ENCODE measurements around the gene RASSF7. TPM values are rescaled to one million over a fixed set of nuclear protein-coding genes. Genes with fewer than 3 reads are reported as not detected.
A peak's percentile ranks its signal among the peaks of the same experiment; 100 is the strongest.

The RASSF7 gene
- total and polyA plus RNA-seq, 10 of the 15 experiments (the other 5 are each of a cell fraction or from before 2014, with no cell fraction given), result 0.39 to 29.7 (median 13.2) TPM

GRCh38 chr11:561148-562003 is 606 bp downstream of the RASSF7 start (continued):
- TF ChIP-seq USF1 (IDR thresholded peaks at IDR 0.05; ENCODE audit: borderline replicate concordance, extremely low read length, insufficient read depth, low read depth, low read length) (no peak), ZNF687 (IDR thresholded peaks at IDR 0.05) (0 out of 2 replicates have a peak, but pooled peaks have one; percentile 30), KAT2A (conservative IDR thresholded peaks at IDR 0.05; ENCODE audit: control insufficient read depth, low read depth, low read length) (no peak), MTA2 (IDR thresholded peaks at IDR 0.05; ENCODE audit: low read depth) (no peak), EGR1 (IDR thresholded peaks at IDR 0.05; ENCODE audit: borderline replicate concordance in 1 of 2, low read depth in 2 of 2, low read length in 2 of 2) (0 out of 3 replicates have a peak, but pooled peaks of 1 of the 2 experiments have one; percentile 78), CTCF (IDR thresholded peaks at IDR 0.05 in 2 of 3, conservative IDR thresholded peaks at IDR 0.05 in 1 of 3; ENCODE audit: control insufficient read depth in 2 of 3, extremely low read depth in 1 of 3, insufficient read depth in 1 of 3, low read depth in 3 of 3, low read length in 3 of 3) (no peak), JUND (IDR thresholded peaks at IDR 0.05; ENCODE audit: low read depth, low read length) (no peak), PKNOX1 (IDR thresholded peaks at IDR 0.05) (no peak), YBX1 (IDR thresholded peaks at IDR 0.05) (no peak), PAX8 (IDR thresholded peaks at IDR 0.05) (no peak), MEF2A (IDR thresholded peaks at IDR 0.05; ENCODE audit: insufficient read depth, low read depth, low read length) (no peak), PAX5 (IDR thresholded peaks at IDR 0.05; ENCODE audit: borderline replicate concordance, low read depth, low read length) (0 out of 2 replicates have a peak, but pooled peaks have one; percentile 18), STAT3 (IDR thresholded peaks at IDR 0.05; ENCODE audit: low read depth, low read length) (no peak), IRF3 (IDR thresholded peaks at IDR 0.05) (no peak), EED (IDR thresholded peaks at IDR 0.05; ENCODE audit: low read depth) (no peak), BACH1 (IDR thresholded peaks at IDR 0.05; ENCODE audit: borderline replicate concordance) (0 out of 2 replicates have a peak, but pooled peaks have one; percentile 58), TCF7 (IDR thresholded peaks at IDR 0.05; ENCODE audit: borderline replicate concordance) (no peak), FOS (IDR thresholded peaks at IDR 0.05; ENCODE audit: borderline replicate concordance, extremely low read depth, insufficient read length) (no peak), MTA3 (IDR thresholded peaks at IDR 0.05; ENCODE audit: borderline replicate concordance, low read length) (no peak)

Measured in GM12878 (cell line).